Uterine smooth muscle cell (primary cell): ENCODE measurements around the gene NXPE1. TPM values are rescaled to one million over a fixed set of nuclear protein-coding genes. Genes with fewer than 3 reads are reported as not detected.

Experiments
- total RNA-seq: library from RNA; depleted of rRNA; stranded (reverse); fragments of >200 nt; gene quantifications from 2 replicates; pipeline ENCODE4 v1.2.3, GENCODE V29; 2014

Gene NXPE1
- not detected in 2 replicates for total RNA-seq

GRCh38 chr11:114559425-114560310, at the start of gene NXPE1:
Gene NXPE1, minus strand, starts transcription at chr11:114559881. Its CDS starts 8,680 bp downstream, at chr11:114551201.

GRCh38 chr11:114595571-114595970, 35.9 kb upstream of the NXPE1 start, which contains the start of gene NXPE4:
Gene NXPE4, minus strand, starts transcription at chr11:114595786. Its CDS starts 1,027 bp downstream, at chr11:114594759.

Other genes starting within 250 kb of the NXPE1 start
- gene C11orf71, start 159.4 kb downstream of the NXPE1 start, total RNA-seq = 3.4 TPM in 2 replicates
- gene RBM7, start 159.2 kb downstream of the NXPE1 start, total RNA-seq = 43.2 and 47.6 TPM in 2 replicates
- 188 and 333 TPM in 2 replicates for gene REXO2, start 120.4 kb downstream of the NXPE1 start, total RNA-seq
- gene NXPE4, start 35.9 kb upstream of the NXPE1 start, total RNA-seq = not detected in 2 replicates
- under 0.01 and 0.11 TPM in 2 replicates for gene NXPE2, start 118.6 kb upstream of the NXPE1 start, total RNA-seq